Muscle of leg (tissue), 11 donors: ENCODE results near the gene ME3. TPM values are rescaled to one million over a fixed set of nuclear protein-coding genes. Genes with fewer than 3 reads are reported as not detected.

Experiments used
- DNase-seq: peaks from one replicate; pipeline ENCODE4 v3.0.0; 2013
- H3K27ac ChIP-seq: one replicate; pipeline ENCODE4 v1.5.1; 2013; ENCODE audit warnings: mild to moderate bottlenecking, low read length, control low read depth
- H3K27me3 ChIP-seq: one replicate; pipeline ENCODE4 v1.6.1; 2013; ENCODE audit warnings: low read length; ENCODE audit not compliant: control insufficient read depth, insufficient read depth
- H3K36me3 ChIP-seq: one replicate; pipeline ENCODE4 v1.6.1; 2013; ENCODE audit warnings: low read length; ENCODE audit not compliant: control insufficient read depth, insufficient read depth
- H3K4me1 ChIP-seq: one replicate; pipeline ENCODE4 v1.6.1; 2013; ENCODE audit warnings: low read length; ENCODE audit not compliant: control insufficient read depth, insufficient read depth
- H3K4me3 ChIP-seq: one replicate; pipeline ENCODE4 v1.5.1; 2013; ENCODE audit warnings: low read length, control low read depth
- H3K9me3 ChIP-seq: replicated peaks from 2 replicates; pipeline ENCODE4 v1.6.1; 2013; ENCODE audit warnings: low read depth, low read length; ENCODE audit not compliant: control insufficient read depth
- WGBS: methylation state at CpG from one replicate; pipeline ENCODE4 v1.1.5; 2013; ENCODE audit warnings: missing lambda C conversion rate; ENCODE audit not compliant: insufficient coverage; 5-methylcytosine and 5-hydroxymethylcytosine counted together
- polyA plus RNA-seq, 8 donors: library from polyadenylated mRNA; unstranded; fragments of 120-200 nt; gene quantifications; one replicate each; pipeline versions ENCODE4 v1.2.1 to v1.2.3, GENCODE V29; 2013; ENCODE audit warnings: inconsistent platforms in 1 of 8, low replicate concordance in 1 of 8; ENCODE audit not compliant: insufficient read length in 8 of 8, insufficient read depth in 1 of 8
- total RNA-seq: library from RNA; stranded (reverse); fragments of 120-200 nt; gene quantifications from one replicate; pipeline ENCODE4 v1.2.4, GENCODE V29; 2013

The ME3 gene
- total and polyA plus RNA-seq, 9 donors: 7.0 to 12.4 (median 9.9) TPM

DNA sequence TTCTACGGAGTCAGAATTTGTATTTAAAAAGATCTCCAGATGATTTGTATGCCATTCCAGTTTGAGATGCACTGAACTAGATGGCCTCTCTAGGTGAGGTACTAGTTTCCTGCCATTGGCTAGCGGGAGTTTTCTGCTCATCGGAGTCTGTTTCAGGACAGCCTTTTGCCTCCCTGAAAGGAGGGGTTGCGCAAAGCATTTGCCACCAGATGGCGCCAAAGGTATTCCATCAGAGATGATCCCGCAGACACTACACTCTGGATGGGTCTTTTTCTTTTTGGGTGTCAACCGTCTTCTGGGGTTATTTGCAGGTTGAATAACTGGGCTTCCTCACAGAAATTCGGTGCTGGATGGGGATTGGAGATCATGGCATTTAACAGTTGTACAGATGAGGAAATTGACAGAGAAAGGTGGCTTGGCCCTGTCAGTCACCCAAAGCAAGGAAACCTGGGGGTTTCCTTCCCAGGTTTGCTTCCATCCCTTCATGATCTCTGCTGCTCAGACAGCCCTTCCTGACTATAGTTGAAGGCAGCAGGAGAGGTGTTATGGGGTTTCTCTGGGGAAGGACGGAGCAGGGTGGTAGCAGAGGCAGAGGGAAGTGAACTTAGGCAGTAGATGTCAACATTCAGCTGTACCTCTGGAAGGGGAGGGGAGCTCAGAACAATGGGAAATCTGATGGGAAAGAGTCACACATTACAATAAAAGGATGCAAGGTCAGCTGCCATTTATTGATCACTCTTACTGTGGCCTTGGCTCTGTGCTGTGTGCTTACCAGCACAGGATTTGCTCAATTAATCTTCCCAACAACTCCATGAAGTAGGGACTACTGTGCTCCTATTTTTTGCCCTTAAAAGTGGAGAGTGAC is 216.1 kb downstream of the ME3 start:
- Histone ChIP-seq H3K4me3 (no peak overlapping the region), H3K27ac (no peak overlapping the region), H3K4me1 (peaks cover 26% of the 10 kb centered on the region), H3K9me3 (no peaks in the 10 kb centered on the region), H3K27me3 (no peaks in the 10 kb centered on the region), H3K36me3 (no peaks in the 10 kb centered on the region)
- DNase-seq: peak; percentile 93
- 44% methylated on average over 3 of the region's 9 CpGs for WGBS

DNA sequence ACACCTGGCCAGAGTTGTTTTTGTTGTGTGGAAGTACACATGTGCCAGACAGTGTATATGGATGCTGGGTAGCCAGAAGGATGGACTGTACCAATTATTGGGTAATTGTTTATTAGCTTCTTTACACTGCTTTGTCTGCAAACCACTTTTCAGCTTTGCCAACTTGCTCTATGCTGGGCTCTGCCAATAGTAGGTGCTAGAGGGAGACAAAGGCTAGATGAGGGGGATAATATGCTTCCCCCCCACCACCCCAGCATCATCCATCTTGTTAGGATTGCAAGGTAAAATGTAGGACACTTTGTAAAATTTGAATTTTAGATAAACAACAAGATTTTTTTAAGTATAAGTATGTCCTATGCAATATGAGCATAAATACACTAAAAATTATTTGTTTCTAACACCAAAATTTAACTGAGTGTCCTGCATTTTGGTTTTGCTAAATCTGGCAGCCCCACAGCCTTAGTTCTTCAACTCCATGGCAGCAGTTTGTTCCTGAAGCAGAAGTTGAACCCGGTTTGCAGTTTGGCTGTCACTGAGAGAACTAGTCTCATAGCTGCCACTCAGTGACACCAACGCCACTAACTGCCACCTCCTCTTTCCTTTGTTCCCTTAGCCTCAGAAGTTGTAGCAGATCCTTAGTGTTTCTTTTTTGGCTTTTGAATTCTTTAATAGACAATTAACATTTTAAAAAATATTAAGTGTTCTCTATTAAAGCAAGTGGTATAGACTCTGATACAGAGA is 219.0 kb downstream of the ME3 start:
- 60% methylated on average over 1 of the region's 2 CpGs for WGBS
- H3K4me1 ChIP-seq: peaks cover 6% of the 10 kb centered on the region

DNA sequence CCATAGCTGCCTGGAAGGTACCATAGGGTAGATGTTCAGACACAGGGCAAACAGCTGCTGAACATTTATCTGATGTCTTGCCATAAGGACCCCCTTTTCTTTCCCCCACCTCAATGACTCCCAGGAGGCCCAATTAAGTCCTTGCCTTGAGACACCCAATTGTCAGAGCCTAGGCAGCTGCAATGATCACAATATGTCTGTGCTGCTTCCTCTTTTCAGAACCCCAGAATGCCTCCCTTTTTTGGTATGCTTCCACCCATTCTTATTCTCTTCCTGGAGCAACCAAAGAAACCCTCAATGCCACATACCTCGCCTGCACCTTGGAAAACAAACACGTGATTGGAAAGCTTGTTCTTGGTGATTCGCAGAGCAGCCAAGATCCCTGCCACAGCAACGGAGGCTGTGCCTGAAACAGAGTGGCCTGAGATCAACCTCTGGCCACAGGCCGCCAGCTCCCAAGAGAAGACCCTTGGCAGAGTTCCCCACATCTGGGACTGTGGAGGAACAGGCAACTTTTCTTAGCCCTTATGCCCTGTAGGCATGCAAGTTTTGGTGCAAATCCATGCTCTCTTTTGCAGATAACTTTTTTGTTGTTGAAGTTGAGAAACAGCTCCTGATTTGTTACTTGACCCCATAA is 222.3 kb downstream of the ME3 start:
- no peak for DNase-seq
- peaks cover 2% of the 10 kb centered on the region for H3K4me1 ChIP-seq
- no peak overlapping the region for H3K4me3 ChIP-seq
- H3K27me3 ChIP-seq: no peaks in the 10 kb centered on the region
- 90% methylated on average over 5 of the region's 5 CpGs for WGBS
- H3K36me3 ChIP-seq: peaks cover 10% of the 10 kb centered on the region
- no peaks in the 10 kb centered on the region for H3K9me3 ChIP-seq
- no peak overlapping the region for H3K27ac ChIP-seq

More for the DNA sequence above, 219.0 kb downstream of the ME3 start:
- peaks cover 4% of the 10 kb centered on the region for H3K36me3 ChIP-seq
- H3K4me3 ChIP-seq: no peak overlapping the region
- no peaks in the 10 kb centered on the region for H3K9me3 ChIP-seq
- no peak for DNase-seq
- no peaks in the 10 kb centered on the region for H3K27me3 ChIP-seq
- no peak overlapping the region for H3K27ac ChIP-seq

DNA sequence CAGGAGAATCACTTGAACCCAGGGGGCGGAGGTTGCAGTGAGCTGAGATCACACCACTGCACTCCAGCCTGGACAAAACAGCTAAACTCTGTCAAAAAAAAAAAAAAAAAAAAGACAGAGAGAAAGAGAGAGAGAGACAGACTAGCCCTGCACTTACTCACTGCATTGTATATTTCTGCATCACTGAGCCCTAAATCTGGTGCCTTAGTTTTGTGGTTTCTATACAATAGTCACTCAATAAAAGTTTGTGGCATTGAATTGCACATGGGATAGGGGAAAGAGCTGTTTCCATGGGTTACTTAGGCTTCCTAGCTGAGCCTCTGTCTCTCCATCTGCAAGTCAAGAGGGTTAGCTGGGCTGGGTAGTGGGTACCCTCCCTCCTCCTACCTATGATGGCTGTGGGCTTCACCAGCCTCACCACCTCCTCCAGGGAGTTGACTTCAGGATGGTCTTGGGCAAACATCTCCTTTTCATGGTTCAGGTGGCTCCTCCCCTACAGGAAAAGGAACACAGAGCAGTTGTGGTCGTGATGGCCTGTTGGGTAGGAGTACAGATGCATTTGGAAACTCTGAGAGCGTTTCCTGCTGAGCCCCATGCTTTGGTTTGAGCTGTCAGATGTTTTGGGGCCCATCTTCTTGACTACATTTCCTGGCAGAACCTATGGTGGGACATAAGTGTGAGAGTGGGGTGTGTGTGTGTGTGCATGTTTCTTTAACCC is 224.5 kb downstream of the ME3 start:
- H3K27ac ChIP-seq: no peak overlapping the region
- 50% methylated on average over 1 of the region's 3 CpGs for WGBS
- DNase-seq: no peak
- no peaks in the 10 kb centered on the region for H3K27me3 ChIP-seq
- H3K4me1 ChIP-seq: peaks cover 2% of the 10 kb centered on the region
- no peak overlapping the region for H3K4me3 ChIP-seq
- H3K36me3 ChIP-seq: peaks cover 10% of the 10 kb centered on the region
- no peaks in the 10 kb centered on the region for H3K9me3 ChIP-seq

DNA sequence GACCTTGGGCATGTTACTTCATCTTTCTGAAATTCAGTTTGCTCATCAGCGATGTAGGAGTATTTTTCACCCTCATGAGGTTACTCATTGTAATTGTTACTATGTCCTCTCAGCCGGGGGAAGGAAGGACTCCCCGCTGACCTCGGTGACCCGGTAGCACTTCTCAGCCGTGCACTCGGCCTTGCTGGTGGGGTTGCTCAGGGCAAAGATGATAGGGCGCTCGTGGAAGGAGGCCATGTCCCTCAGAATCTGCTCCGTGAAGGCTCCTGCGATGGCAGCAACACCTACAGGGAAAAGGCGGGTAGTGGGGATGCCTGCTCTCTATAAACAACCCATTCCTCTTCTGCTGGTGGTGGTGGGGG is 225.5 kb downstream of the ME3 start:
- 100% methylated on average over 1 of the region's 12 CpGs for WGBS
- Histone ChIP-seq H3K27ac (no peak overlapping the region), H3K9me3 (no peaks in the 10 kb centered on the region), H3K4me1 (peaks cover 2% of the 10 kb centered on the region), H3K36me3 (peaks cover 10% of the 10 kb centered on the region), H3K27me3 (no peaks in the 10 kb centered on the region), H3K4me3 (no peak overlapping the region)
- no peak for DNase-seq

DNA sequence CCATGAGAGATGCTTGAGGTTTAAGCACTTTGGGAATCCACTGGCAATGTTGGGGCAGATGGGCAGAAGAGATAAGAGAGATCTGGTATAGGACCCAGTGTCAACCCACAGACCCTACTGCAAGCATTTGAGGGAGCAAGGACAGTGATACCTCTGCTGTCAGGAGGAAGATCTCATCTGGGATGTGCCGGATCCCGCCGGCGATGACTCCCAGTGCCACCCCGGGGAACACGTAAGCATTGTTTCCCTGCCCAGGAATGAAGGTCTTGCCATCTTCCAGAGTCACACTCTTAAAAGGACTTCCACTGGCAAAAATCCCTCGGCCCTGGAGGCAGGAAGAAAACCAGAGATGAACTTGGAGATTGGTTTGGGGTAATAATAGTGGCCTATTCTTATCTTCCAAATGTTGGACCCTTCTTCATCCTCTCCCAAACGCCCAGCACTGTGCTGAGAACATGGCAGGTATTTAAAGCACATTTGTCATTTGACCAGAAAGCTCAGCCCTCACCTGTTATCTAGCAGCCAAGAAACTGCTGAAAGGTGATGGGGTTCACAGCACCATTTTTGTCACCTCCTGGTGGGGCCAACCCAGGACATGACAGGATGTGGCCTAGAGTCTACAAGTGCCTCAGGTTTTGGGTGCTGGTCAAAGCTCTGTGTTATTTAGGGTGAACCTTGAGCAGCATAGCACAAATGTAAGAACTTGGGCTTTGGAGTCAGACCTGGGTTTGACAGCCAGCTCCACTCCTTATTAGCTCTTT is 226.1 kb downstream of the ME3 start:
- peaks cover 10% of the 10 kb centered on the region for H3K36me3 ChIP-seq
- H3K4me3 ChIP-seq: no peak overlapping the region
- 87% methylated on average over 4 of the region's 8 CpGs for WGBS
- DNase-seq: no peak
- H3K9me3 ChIP-seq: no peaks in the 10 kb centered on the region
- peaks cover 2% of the 10 kb centered on the region for H3K4me1 ChIP-seq
- no peak overlapping the region for H3K27ac ChIP-seq
- no peaks in the 10 kb centered on the region for H3K27me3 ChIP-seq

DNA sequence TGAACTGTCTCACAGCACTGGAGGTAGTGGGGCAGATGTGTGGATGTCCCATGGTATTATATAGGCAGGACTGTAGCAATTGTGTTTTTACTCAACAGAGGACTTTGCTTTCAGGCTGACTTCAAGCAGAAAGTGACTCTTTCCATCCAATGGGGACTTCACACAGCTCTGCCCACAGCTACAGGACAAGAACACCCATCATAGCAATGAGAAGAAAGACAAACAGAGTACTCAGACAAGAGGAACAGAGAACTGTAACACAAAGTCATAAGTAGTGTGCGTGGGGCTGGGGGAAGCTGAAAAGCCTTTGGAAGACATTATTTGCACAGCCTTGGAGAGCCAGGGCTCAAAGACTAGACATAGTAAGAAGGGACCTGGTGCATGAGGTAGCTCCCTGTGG is 227.4 kb downstream of the ME3 start:
- Histone ChIP-seq H3K4me1 (peaks cover 6% of the 10 kb centered on the region), H3K4me3 (no peak overlapping the region), H3K9me3 (no peaks in the 10 kb centered on the region), H3K36me3 (peaks cover 10% of the 10 kb centered on the region), H3K27me3 (no peaks in the 10 kb centered on the region), H3K27ac (no peak overlapping the region)
- no peak for DNase-seq
- WGBS: 91% methylated on average over 1 of the region's 1 CpG

DNA sequence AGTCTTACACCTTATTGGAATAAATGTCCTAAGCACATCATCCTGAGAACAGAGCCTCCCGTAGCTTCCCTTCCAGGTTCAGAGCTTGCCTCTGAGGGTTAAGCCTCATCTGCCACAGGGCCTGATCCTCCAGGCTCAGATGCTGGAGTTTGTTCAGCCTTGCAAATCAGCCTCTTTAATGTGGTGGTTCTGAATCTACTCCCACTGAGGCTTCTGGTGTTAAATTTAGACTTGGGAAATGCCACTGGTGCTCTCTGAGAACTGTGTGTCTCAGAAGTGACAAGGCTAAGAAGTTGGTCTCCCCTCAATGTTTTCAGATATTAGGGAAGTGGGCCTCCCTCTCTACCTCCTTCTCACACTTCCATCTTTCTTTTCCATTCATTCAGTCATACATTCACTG is 229.0 kb downstream of the ME3 start:
- Histone ChIP-seq H3K27me3 (no peaks in the 10 kb centered on the region), H3K4me3 (no peak overlapping the region), H3K9me3 (no peaks in the 10 kb centered on the region), H3K27ac (no peak overlapping the region), H3K36me3 (peaks cover 6% of the 10 kb centered on the region), H3K4me1 (peaks cover 7% of the 10 kb centered on the region)
- no CpG with 5 or more reads among the region's 1 CpG for WGBS
- no peak for DNase-seq

DNA sequence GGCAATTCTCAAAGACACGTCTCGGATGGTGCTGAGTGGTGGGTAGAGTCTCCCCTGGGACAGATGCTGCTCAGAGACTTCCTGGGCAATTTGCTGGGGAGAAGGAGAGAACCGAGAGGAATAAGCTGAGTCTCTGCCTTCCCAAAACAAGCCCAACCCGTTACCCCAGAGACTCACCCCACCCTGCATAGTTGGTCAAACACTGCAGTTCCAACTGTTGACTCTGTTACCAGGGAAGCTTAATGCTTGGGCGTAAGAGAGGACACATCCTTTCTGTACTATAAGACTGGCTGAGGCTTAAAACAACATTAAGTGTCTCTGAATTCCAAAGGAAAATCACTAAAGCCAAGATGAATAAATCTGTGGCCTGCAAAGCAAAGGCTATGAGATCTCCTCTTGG is 229.6 kb downstream of the ME3 start:
- WGBS: no CpG with 5 or more reads among the region's 5 CpGs
- H3K4me3 ChIP-seq: no peak overlapping the region
- no peaks in the 10 kb centered on the region for H3K27me3 ChIP-seq
- H3K9me3 ChIP-seq: no peaks in the 10 kb centered on the region
- H3K36me3 ChIP-seq: peaks cover 6% of the 10 kb centered on the region
- no peak for DNase-seq
- H3K4me1 ChIP-seq: peaks cover 7% of the 10 kb centered on the region
- no peak overlapping the region for H3K27ac ChIP-seq
